Measurements from ENCODE around the gene ZDHHC3. TPM values are rescaled to one million over a fixed set of nuclear protein-coding genes. Genes with fewer than 3 reads are reported as not detected.

The ZDHHC3 gene
- total and polyA plus RNA-seq, 3 donors from 2014 or later, result 122 to 248 (median 164) TPM

- Histone ChIP-seq H3K4me3 (no peak overlapping the region), H3K9me3 (no peaks in the 10 kb centered on the region), H3K27ac (no peak overlapping the region), H3K36me3 (ENCODE audit: low read depth, missing control alignments) (no peaks in the 10 kb centered on the region), H3K4me1 (no peaks in the 10 kb centered on the region), H3K27me3 (no peaks in the 10 kb centered on the region)
- WGBS, 2 donors, result 77% methylated on average over 3 of the region's 3 CpGs; no CpG with 5 or more reads in 1 of the 2 donors
- DNase-seq, result no peak
- TF ChIP-seq POLR2A (IDR thresholded peaks at IDR 0.05), result no peak
- TF ChIP-seq CTCF (IDR thresholded peaks at IDR 0.05), result no peak
- intact Hi-C loops (cut with DNase I; ENCODE audit: low total_unique reads), result no loop called here
These were observed 70.4 kb downstream of the ZDHHC3 start for GRCh38 chr3:44905446-44906157.

- no peak overlapping the region for H3K4me3 ChIP-seq
- WGBS, 2 donors, result 91 to 93% methylated on average over 14 to 15 of the region's 15 CpGs
- no peaks in the 10 kb centered on the region for H3K9me3 ChIP-seq
- TF ChIP-seq CTCF (IDR thresholded peaks at IDR 0.05) (no peak), POLR2A (IDR thresholded peaks at IDR 0.05) (no peak)
- H3K27ac ChIP-seq, result no peak overlapping the region
- H3K36me3 ChIP-seq (ENCODE audit: low read depth, missing control alignments), result no peaks in the 10 kb centered on the region
- no peak for DNase-seq
- intact Hi-C loops (cut with DNase I; ENCODE audit: low total_unique reads), result no loop called here
- no peaks in the 10 kb centered on the region for H3K27me3 ChIP-seq
- H3K4me1 ChIP-seq, result no peaks in the 10 kb centered on the region
These were observed 72.2 kb downstream of the ZDHHC3 start for GRCh38 chr3:44903751-44904150.

- 13 to 64% methylated on average over 1 to 2 of the region's 2 CpGs for WGBS, 2 donors
- Histone ChIP-seq H3K4me1 (no peaks in the 10 kb centered on the region), H3K36me3 (ENCODE audit: low read depth, missing control alignments) (no peaks in the 10 kb centered on the region), H3K27ac (no peak overlapping the region), H3K9me3 (no peaks in the 10 kb centered on the region), H3K4me3 (no peak overlapping the region), H3K27me3 (no peaks in the 10 kb centered on the region)
- intact Hi-C loops (cut with DNase I; ENCODE audit: low total_unique reads), result no loop called here
- TF ChIP-seq CTCF (IDR thresholded peaks at IDR 0.05) (no peak), POLR2A (IDR thresholded peaks at IDR 0.05) (no peak)
- DNase-seq, result no peak
These were observed 72.7 kb downstream of the ZDHHC3 start for GRCh38 chr3:44903314-44903713.

- DNase-seq, result no peak
- Histone ChIP-seq H3K27ac (no peak overlapping the region), H3K4me1 (no peaks in the 10 kb centered on the region), H3K36me3 (ENCODE audit: low read depth, missing control alignments) (no peaks in the 10 kb centered on the region), H3K9me3 (no peaks in the 10 kb centered on the region), H3K27me3 (no peaks in the 10 kb centered on the region), H3K4me3 (no peak overlapping the region)
- intact Hi-C loops (cut with DNase I; ENCODE audit: low total_unique reads), result no loop called here
- WGBS, 2 donors, result 55 to 61% methylated on average over 4 of the region's 4 CpGs
- TF ChIP-seq CTCF (IDR thresholded peaks at IDR 0.05) (no peak), POLR2A (IDR thresholded peaks at IDR 0.05) (no peak)
These were observed 73.3 kb downstream of the ZDHHC3 start for GRCh38 chr3:44902628-44903027.
